T-helper 1 cell treated with Interleukin-12 subunit alpha and Interleukin-12 subunit beta and Interleukin-4 antibody, amounts not matched to agents 30 ng/mL and 1 ng/mL, for 36 hours (primary cell): ENCODE results near the gene CFDP1. TPM values are rescaled to one million over a fixed set of nuclear protein-coding genes. Genes with fewer than 3 reads are reported as not detected.

ENCODE experiments used
- total RNA-seq: library from RNA; stranded (reverse); gene quantifications from 2 replicates; pipeline ENCODE4 v1.2.3, GENCODE V29; 2022

The CFDP1 gene
- total RNA-seq, 1 donor from 2014 or later = 31.8 TPM

Other genes with a start within 250 kb of the CFDP1 start
- gene CTRB2, start 226.3 kb downstream of the CFDP1 start, total RNA-seq = not detected in 2 replicates
- gene CTRB1, start 214.5 kb downstream of the CFDP1 start, total RNA-seq = not detected in 2 replicates
- gene BCAR1, start 181.9 kb downstream of the CFDP1 start, total RNA-seq = not detected in 2 replicates
- gene TMEM170A, start 31.2 kb upstream of the CFDP1 start, total RNA-seq = 37.7 and 45.0 TPM in 2 replicates
- gene CHST6, start 61.9 kb upstream of the CFDP1 start, total RNA-seq = not detected in 2 replicates
- gene CHST5, start 102.6 kb upstream of the CFDP1 start, total RNA-seq = not detected in 2 replicates
- gene TMEM231, start 122.7 kb upstream of the CFDP1 start, total RNA-seq = 1.6 and 2.8 TPM in 2 replicates
- gene GABARAPL2, start 132.9 kb upstream of the CFDP1 start, total RNA-seq = 76.6 and 78.3 TPM in 2 replicates
- gene ADAT1, start 189.8 kb upstream of the CFDP1 start, total RNA-seq = 48.2 and 52.4 TPM in 2 replicates
- gene KARS1, start 214.2 kb upstream of the CFDP1 start, total RNA-seq = 212 and 217 TPM in 2 replicates
- 80.7 and 83.0 TPM in 2 replicates for gene TERF2IP, start 214.3 kb upstream of the CFDP1 start, total RNA-seq
- gene CPHXL2, start 243.5 kb upstream of the CFDP1 start, total RNA-seq = not detected in 2 replicates